GM19438 (cell line): ENCODE results near the gene MARK2.

Experiments
- ATAC-seq: cut with Tn5 transposase; IDR thresholded peaks from one replicate; pipeline ENCODE4 v1.9.1; 2021; ENCODE audit warnings: low read depth; ENCODE audit not compliant: unreplicated experiment

Gene MARK2

DNA sequence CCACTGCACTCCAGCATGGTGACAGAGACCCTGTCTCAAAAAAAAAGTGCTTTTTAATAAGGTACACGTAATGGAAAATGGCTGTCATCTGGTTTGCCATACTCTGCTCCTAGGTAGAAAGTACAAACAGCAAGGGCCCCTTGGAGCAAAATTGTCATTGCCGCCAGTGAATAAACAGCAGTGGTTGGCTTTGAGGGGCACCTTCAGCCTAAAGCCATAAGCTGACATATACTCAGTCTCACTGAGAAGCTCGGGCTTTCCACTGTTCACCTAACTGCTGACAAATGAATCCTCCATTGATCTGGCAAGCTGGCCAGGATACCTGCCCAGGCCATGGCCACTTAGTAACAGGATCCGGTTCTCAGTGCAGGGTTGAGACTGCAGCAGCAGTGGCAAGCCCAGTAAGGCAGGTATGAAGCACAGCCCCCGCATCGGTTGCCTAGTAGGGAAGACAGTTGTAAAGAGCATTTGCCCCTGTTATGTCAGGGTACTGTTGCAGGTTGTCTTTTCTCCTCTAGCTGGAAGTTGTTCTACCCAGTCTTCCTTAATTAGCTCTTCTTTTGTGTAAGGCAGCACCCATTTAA lies 38.8 kb downstream of the MARK2 start:
- ATAC-seq = no peak

DNA sequence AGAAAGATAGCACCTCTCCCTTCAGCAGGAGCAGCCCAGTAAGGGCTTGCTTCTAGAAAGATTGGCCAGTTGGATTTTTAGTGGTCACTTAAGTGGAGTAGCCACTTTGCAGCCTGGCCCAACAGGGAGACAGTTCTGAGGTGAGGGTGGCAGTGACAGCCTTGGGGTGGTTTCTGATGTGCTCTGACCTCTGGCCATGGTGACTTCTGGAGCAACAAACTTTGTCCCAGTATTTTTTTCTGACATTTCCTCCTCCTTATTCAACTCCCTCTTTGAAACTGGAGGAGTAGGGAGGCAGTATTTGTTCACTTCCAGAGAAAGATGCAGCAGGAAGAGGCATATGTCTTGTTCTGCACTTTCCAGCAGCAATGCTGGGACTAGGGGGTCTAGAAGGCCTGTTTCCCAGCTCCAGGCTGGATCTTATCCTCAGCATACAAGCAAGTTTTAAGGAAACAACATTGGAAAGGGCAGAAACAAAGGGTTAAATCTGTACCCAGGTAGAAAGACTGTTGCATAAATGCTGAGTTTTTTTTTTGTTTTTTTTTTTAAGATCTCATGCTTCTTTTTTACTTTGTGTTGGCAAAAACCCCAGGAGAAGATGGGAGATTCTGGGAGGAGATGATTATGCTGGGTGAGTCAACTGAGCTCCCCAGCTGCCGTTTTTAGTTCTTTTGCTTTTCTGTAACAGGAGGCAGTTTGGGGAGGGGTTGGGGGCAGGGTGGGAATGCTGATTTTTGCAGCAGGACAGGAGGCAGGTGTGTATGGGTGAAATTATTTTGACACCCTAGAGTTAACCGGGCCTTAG lies 40.9 kb downstream of the MARK2 start:
- no peak for ATAC-seq

DNA sequence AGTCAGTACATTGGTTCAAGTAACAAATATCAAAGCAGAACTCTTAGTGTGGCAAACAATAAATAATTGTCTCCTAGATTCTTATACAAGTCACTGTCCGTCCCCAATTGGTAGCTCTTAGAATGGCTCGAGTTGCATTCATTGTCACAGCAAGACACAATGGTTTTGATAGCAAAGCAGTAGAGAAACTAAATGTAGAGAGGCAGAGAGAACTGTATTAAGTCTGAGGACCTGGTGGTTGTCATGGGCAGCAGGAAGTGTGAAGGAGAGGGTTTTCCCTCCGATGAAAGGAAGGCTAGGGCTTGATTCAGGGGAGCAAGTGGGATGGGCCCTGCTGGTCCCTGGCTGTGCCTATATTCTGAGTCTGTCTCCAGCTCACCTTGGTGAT lies 41.5 kb downstream of the MARK2 start:
- ATAC-seq = no peak

DNA sequence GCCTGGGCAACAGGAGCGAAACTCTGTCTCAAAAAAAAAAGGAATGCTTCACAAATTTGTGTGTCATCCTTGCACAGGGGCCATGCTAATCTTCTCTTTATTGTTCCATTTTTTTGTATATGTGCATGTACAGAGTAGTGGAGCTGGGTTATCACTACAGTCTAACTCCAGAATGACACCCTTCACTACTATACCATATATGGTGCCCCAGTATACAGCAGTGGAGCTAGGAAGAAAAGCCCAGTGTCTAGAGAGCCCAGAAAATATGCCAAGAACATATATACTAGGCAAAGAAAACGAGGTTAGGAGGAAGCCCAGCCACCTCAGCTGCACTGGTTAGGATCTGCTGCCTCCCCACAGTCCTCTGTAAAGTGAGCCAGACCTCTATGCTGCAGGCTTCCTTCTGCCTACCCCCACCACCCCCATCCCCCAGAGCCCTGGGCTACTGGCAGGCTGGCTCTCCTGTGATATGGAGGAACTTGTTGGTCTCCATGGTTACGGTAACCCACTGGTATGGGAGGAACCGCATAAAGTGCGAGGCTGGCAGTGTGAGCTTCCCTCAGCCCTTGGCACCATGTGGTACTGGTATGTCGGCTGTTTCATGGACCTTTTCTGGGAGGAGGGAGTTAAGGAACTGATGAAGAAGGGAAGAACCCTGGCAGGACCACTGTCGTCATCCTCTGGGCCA lies 43.8 kb downstream of the MARK2 start:
- no peak for ATAC-seq

DNA sequence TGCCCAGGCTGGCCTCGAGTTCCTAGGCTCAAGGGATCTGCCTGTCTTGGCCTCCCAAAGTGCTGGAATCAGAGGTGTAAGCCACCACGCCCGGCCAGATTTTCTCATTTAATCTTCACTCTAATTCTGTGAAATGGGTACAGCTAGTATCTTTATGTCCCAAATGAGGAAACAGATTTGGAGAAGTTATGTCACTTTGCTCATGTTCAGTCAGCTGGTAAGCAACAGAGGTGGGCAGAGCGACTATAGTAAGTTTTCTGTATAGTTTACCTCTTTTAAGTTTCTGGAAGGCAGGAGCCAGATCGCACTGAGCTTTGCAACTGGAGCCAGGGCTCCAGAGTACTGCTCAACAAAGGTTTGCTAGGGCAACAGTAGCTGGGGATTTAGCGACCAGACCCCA lies 44.9 kb downstream of the MARK2 start:
- ATAC-seq = no peak

DNA sequence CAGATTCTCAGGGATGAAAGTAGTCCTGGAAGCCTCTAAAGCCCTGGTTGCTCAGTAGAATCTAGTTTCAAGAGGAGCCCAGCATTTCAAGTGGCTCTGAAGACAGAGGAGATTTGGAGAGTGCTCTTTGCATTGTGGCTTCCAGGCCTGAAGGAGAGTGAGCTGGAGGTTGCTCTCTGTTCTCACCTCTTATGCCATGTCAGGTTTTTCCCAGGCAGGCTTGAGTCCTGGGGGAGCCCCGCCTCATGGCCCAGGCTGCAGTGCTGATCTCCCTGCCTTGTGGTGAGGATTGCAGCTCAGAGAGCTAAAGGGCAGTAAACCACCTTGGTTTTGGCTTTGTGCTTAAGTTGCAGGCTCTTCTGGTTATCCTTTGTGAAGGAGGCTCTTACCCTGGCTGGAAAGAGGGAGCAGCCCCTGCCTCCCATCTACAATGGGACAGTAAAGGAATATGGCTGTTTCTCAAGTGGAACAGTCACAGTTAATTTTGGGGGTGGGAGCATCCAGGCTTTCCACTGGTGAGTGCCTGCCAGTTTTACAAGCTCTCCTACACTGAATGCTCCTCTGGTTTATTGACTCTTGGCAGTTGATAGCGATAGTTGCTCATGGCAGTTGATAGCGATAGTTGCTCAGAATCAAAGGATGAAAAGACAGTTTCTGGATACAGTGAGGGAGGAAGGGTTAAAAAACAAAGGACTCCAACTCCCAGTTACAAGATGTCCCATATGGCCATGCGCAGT lies 45.5 kb downstream of the MARK2 start:
- ATAC-seq = no peak

DNA sequence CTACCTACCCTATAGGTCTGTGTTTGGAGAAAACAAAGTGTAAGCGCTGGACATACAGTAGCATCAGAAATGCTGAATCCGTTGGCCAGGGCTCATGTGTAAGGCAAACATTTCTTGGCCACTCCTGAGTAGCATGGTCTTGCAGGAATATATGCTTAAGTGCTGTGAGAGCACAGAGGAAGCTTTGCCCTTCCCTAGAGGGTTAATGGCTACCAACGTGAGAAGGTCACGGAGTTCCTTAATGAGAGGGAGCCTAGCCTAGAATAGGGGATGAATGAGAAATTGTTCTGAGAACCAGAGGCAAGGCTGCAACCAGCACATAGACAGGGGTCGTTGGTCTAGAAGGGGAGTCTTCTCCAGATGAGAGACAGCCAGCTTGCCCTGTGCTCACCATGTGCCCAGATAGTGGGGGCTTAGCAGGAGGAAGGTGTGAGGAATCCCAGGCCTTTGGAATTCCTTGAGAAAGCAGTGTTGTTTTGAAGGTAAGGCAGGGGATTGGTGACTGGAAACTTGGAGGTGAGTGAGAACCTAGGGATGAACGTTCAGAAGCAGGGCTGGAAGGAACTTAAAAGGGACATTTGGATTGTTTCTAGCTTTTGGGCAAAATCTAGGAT lies 48.6 kb downstream of the MARK2 start:
- ATAC-seq = no peak

DNA sequence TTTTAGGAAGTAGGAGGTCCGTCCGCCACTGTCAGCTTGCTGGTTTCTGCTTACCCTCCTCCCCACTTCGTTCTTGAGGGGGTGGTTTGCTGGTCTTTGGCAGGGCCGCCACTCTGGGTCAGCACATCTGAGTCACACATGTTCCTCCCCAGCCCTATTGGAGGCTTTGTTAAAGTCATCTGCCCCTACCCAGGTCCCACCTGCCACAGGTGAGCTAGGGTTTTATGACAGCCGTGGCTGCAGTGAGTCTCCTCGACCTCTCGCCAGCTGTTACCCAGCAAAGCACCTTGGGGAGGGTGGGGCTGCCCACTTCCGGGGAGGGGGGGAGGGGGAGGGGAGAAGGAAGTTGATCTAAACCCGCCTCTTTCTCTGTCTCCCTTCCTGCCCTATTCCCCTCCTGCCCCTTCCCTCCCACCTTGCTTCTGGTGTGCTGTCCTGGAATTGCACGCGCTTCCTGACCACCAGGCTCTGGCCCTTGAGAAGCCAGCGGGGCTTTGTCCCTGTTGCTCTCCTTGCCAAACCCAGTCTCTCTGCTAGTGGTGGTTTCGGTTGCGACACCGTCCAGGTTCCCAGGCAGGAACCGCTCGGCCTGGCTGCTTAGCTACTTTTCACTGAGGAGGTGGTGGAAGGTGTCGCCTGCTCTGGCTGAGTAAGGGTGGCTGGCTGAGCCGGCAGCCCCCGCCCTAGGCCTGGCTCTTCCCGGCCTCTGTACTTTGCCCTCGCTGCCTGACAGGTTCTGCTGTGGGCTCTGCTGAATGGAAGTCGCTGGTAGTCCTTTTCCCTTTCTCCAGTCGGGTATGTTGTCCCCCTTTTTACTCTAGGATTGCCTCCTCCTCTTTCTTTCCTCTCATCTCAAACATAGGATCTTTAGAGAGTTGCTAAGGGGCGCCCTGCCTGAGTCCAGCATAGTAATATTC lies 49.5 kb downstream of the MARK2 start:
- peak; percentile 82 for ATAC-seq

DNA sequence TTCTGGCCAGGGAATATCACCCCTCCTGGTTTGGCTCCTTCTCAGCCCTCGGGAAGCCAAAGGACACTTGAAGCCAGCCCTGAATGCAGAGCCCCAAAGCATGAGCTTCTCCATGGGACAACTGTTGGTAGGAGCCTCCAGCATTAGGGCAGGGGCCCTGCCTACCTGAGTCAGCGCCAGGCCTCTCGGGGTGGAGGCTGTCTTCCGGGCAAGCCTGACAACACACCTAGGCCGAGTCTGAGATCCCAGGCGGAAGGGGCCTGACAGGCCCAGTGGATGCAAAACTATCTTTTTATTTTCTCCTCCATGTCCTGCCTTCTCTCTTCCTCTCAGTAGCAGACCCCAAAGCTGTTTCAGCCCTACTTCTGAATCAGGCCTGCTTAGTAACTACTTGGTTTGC lies 50.4 kb downstream of the MARK2 start:
- no peak for ATAC-seq

DNA sequence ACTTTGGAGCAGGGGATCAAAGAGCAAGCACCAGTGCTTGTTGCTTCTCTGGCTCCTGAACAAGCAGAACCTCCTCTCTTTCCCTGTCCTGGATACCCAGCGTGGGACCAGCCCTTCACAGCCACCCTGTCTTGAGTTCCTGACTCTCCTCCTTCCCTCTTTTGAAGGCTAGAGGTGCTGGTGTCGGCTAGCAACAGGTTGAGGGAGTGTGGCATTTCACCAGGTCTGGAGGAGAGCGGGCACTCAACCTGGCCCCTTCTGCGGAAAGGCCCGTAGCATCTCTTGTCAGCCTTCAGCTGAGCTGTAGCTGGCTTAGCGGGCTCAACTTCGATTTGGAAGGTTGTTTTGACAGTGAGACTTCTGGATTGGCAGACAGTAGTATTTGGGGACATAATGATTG lies 51.5 kb downstream of the MARK2 start:
- ATAC-seq = no peak

DNA sequence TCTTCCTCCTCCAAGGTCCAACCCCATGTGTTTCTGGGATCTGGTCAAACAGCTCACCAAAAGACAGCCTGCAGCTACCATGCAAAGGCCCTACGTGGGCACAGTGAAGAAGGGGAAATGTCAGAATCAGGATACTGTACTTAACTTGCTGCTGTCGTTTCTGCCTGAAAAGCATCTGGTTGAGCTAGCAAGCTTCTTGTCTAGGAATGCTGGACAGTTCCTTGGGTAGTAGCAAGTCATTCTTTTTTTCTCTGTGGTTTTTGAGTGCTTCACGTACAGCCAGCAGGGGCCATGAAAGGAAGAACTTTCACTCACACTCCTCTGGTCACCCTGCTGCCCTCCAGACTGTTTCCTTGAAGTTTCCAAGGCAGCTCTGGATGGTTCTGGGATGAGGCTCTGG lies 53.3 kb downstream of the MARK2 start:
- no peak for ATAC-seq

DNA sequence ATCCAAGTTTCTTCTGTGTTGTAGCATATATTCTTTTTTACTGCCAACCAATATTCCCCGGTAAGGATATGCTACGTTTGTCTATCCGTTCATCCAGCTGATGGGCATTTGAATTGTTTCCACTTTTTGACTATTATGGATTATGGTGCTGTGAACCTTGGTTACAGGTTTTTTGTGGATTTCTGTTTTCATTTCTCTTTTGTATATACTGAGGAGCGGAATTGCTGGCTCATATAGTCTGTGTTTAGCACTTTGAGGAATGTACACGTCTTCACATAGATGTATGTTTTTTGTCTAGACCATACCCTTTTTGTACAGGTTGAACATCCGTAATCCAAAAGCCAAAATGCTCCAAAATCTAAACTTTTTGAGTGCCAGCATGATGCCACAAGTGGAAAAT lies 54.4 kb downstream of the MARK2 start:
- ATAC-seq = no peak

DNA sequence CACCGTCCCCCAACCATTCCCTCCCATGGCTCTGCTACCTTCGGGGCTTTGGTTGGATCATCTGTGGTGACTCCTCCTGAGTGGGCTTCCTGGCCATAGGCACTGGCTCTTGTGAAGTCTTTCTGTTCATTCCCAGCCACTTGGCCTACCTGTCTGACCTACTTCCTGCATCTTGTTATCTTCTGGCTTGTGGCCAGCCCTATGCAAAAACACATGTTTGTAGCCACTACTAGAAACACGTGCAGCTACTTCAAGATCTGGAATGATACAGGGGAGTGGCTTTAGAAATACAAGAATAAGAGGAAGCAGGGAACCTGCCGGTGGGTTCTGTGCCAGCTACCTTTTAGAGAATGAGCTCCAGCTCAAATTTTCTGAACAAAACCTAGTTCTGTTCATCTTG lies 57.2 kb downstream of the MARK2 start:
- ATAC-seq = no peak

DNA sequence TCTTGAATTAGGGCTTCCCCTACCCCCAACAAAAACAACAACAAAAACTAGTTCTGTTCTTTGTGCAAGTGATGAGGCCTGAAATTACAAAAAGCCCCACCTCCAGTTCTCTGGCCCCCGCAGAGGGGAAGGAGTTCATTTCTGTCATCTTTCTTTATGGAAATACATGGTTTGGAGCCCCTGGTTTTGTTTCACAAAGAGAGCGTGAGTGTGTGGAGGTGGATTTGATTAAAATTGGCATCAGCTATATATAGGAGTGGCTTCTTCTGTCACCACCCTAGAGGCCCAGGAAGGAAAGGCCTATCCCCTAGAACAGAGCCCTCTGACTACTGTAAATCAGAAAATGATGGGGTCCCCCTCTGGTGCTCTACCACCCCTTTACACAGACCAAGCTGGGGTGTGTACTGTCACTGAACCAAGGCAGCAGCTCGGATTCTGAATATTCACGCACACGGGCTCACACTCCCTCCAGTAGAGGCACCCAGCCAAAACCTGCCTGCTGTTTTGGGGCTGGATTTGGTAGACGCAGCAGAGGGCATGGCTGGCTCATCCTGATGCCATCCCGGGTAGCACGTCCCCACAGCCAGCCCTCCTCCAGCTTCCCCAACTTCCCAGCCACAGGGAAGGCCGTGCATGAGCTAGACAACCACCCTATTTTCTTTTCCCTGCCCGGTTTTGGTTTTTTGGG lies 58.7 kb downstream of the MARK2 start:
- ATAC-seq = no peak

DNA sequence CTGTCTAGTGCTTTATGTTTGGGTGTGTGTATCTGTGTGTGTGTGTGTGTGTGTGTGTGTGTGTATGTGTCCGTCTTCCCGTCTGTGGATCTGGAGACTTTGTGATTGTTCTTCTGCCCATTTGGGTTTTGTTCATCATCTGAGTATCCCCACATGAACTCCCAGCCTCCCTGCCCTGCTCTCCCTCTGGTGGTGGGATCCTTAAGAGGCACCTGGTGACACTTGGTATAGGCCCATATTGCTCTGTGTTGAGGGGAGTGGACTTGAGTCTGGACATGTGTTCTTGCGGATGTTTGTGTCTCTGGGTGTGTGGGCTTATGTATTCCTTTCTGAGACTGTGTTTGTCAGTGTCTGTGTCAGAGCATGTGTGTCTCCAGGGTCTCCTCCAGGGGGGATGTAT lies 62.8 kb downstream of the MARK2 start:
- no peak for ATAC-seq

DNA sequence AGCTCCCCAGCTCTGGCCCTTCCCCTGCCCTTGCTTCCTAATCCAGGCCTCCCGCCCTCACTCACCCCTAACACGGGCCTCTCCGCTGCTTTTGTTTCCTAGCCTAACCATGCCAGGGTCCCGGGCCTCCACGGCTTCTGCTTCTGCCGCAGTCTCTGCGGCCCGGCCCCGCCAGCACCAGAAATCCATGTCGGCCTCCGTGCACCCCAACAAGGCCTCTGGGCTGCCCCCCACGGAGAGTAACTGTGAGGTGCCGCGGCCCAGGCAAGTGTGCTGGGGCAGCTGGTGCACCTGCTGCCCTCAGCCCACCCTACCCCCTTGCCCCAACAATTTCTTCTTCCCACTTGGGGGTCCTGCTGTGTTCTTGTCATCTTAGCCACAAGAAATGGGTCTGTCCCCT lies 65.0 kb downstream of the MARK2 start:
- no peak for ATAC-seq

DNA sequence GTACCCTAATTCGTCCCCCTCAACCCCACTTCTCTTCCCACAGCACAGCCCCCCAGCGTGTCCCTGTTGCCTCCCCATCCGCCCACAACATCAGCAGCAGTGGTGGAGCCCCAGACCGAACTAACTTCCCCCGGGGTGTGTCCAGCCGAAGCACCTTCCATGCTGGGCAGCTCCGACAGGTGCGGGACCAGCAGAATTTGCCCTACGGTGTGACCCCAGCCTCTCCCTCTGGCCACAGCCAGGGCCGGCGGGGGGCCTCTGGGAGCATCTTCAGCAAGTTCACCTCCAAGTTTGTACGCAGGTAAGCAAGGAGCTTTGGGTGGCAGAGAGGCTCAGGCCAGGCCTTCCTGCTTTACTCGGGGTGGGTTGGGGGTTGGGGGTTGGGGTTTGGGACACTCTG lies 65.8 kb downstream of the MARK2 start:
- no peak for ATAC-seq

DNA sequence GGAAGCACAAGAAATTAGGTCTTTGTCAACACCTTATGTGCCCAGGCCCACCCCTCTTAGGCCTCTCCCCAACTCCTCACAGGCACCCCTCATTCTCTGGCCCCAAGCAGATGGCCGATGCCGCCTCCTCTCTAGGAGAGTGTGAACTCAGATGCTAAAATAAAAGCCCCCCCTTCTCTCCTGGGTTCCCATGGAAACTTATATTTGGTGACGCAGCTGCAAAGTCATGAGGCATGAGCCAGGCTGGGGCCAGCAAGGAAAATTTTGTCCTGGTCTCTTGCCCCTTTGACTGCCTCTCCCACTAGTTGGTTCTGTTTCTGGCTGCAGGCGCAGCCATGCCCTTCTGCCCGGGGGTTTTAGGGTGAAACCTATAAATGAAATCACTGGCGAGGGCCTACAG lies 66.3 kb downstream of the MARK2 start:
- no peak for ATAC-seq

DNA sequence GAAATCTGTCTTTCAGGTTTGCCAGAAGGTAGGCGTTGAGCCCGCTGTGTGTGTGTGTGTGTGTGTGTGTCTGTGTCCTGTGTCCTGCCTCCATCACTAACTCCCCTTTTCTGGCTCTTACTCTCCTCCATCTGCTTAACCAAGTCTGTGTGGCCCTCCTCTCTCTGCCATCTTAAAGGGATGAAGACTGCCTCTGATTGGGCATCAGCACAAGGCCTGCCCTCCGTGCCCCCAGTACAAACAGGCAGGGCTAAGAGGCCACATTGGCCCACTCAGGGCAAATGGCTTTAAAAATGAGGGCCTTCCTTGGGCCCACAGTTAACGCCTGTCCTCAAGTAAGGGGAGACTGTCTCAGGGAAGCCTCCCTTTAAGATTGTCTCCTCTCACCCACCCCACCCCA lies 67.2 kb downstream of the MARK2 start:
- no peak for ATAC-seq
